ENCODE data around the gene HTR4.

Gene HTR4

DNA sequence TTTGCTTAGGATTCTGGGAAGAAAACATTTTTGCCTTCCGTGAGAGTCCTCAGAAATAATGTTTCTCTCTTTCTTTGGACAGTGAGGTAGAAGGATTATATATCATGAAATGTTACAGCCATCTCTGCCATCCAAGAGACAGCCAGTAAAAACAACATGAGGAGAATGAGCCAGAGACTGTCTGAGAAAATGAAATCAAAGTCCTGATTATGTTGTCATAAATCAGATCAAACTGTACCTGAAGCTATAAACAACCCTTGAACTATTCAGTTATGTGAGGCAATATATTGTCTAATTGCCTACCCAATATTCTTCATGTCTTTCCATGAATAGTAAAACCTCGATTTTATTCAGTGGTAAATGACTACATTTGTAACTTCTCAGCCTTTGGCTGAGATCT, 9.2 kb upstream of the HTR4 start:
- no peak for DNase-seq (ENCODE audit: low read depth)

DNA sequence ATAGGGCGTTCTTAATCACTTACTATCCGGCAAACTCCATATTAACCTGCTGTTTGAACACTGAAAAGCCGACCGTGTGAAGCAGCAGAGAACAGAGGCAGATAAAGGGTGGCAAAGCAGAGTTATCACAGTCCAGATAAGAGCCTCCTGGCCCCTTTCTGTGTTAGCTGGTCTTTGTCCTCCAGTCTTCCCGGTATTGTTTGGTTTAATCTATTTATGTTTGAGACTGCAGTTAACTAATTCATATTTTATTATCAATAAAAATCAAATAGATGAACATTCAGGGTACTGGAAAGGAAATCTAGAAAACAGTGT, 6.0 kb upstream of the HTR4 start:
- no peak for DNase-seq (ENCODE audit: low read depth)

GRCh38 chr5:148659641-148660345, 5.5 kb upstream of the HTR4 start:
- DNase-seq (ENCODE audit: low read depth) = no peak

DNA sequence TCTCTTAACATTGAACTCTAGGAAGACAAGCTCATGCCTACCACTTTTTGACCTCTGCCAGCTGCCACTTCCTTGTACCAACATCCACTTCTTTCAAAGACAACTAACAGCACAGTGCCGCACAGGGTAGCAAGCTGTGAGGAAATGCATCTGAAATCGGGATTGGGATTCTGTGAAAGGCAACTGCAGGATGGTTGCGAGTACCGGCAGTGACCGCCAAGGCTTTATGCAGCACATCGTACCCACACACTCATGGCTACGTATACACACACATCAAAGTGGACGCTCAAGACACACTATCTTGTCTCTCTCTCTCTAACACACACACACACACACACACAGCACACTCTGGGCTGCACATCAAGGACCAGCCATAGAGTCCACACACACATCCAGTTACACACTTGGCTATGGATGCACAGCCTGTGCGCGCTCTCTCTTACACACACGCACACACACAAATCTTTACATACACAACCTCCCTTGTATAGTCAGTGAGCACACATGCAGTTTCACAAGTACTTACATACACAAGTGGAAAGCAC, 964 bp downstream of the HTR4 start:
- DNase-seq (ENCODE audit: low read depth) = no peak

- DNase-seq (ENCODE audit: low read depth) = no peak
Observed at GRCh38 chr5:148651528-148651927, 2.8 kb downstream of the HTR4 start.

GRCh38 chr5:148645527-148645926, 8.8 kb downstream of the HTR4 start:
- no peak for DNase-seq (ENCODE audit: low read depth)

DNA sequence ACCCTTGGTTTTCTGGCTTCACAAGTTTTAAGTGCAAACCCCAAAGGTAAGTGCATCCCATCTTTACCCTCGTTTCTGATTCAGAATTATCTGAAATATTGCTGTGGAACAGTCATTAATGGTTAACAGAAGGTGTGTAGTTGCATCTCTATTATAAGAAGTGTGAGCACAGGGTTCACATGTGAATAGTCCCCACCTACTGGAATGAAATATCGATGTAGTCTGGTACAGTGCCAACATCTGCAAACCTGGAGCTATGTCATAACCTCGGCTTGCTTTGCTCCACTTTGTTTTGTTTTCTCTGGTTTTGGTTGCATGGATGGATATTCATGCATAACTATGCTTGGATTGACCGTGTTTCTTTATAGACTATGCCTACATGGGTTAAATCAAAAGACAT, 12.6 kb downstream of the HTR4 start:
- DNase-seq (ENCODE audit: low read depth) = no peak

GRCh38 chr5:148640471-148640870, 13.9 kb downstream of the HTR4 start:
- DNase-seq (ENCODE audit: low read depth) = no peak

DNA sequence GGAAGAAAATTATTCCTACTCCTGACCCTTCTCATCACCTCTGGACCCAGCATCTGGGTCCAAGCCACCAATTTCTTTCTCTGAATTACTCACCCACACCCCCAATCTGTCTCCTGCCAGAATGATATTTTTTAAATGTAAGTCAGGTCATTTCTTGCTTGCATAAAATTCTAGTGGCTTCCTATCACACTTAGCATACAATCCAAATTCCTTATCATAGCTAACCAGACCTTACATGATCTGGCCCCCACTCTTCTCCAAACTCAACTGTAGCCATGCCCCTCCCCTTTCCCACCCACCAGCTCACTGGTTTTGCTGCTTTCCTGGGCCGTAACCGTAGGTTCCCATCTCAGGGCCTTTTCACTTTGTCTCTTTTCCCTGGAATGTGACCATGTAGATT, 15.2 kb downstream of the HTR4 start:
- DNase-seq (ENCODE audit: low read depth) = no peak

DNA sequence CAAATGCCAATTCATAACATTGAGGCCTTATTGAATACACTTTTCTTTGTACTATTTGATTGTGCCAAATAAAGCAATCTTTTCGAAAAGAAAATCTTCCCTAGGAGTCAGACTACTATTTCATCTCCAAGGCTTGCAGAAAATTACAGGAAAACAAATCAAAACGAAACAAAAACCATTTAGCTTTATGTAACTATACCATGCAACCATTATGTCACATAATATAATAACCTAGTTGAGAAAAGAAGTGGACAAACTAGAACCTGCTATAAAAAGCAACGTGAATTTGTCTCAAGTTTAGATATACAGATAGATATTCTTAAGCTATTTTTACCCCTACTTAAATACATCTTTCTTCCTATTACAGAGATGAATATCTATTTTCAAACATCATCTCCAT, 18.0 kb downstream of the HTR4 start:
- no peak for DNase-seq (ENCODE audit: low read depth)

- DNase-seq (ENCODE audit: low read depth) = no peak
Observed at GRCh38 chr5:148635321-148636083, 18.8 kb downstream of the HTR4 start.

DNA sequence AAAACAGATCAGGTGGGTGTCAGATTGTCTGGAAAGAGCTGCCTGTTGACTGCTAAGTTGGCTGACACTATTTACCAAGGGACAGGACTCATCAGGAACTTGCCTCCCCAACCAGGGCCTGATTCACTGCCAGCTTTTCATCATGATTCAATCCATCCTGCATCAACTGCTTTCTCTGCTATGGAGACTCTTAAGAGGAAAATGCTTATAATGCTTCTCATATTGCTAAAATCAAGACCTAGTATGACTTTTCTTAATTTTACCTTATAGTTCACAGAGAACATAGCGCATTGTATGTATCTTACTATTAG, 21.3 kb downstream of the HTR4 start:
- no peak for DNase-seq (ENCODE audit: low read depth)

DNA sequence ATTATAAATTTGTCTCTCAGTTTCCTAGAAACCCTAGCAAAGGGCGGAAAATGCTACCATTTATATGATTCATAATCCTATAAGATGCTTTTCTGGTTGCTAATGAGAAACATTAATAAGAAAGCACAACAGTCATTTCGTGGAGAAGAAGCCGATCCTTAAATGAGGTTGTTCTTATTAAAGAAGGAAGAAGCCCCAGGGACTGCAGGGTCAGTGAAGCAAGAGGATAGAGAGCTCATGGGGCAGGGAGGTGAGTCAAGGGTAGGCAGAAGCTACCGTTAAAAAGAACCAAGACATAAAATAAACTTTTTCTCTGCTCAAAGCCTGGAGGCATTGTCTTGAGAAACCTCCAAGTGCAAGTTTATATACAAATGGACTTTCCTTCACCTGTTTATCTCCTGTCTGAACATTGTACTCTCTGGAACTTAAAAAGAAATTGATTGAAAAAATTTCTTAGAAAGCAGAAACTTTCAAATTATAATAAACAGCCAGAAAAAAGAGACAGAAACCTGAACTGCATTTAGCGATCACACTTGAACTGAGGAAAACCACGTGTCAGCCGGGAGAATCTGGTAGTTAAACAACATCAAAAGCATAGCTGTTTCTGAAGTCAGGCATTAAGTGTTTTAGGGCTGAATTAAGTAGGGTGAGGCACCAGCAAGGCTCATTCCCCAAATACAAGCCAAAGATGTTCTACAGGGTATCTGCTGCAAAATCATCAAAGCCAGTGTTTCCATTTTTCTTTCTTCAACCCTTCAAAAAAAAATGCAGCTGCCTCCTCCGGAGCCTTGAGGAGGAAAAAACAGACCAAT, 21.9 kb downstream of the HTR4 start:
- no peak for DNase-seq (ENCODE audit: low read depth)

DNA sequence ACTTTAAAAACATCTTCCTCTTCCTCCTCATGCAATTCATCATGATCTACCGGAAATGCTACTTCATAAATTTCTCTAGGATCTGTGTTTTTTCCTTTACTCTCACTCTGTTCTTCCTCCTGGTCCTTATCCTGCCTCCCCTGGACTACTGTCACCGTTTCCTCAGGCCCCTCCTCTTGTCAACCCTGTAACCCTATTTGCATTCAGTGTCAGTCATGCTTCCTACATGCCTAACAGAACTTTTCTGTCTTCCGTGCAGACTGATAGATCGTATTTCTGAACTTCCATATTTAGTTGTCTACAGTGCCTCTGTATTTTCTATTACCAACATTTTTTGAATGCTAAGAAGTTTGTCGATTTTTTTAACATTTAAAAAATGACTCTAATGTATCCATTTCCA, 27.3 kb downstream of the HTR4 start:
- no peak for DNase-seq (ENCODE audit: low read depth)

DNA sequence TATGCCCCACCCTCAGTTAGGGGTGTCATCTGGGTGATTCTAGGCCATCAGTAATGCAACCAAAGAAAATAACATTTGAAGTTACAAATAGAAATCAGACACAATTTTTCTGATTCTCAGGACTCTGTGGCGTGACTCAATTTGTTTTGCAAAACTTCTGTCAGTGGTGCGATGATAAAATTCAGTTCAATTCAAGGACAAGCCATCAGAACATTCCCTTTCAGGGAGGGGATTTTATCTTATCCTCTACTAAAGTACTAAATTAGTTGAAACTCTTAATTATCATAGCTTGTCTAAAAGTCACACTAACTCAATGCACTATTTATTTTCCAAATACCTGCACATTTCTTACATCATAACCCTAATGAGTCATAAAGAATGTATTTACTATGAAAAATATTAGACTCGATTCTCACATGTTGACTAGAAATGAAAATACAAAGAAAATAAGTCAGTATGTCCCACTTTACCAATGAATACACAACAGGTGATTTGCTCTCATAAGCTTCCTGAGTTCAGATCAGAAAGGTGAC, 28.2 kb downstream of the HTR4 start:
- DNase-seq (ENCODE audit: low read depth) = no peak

DNA sequence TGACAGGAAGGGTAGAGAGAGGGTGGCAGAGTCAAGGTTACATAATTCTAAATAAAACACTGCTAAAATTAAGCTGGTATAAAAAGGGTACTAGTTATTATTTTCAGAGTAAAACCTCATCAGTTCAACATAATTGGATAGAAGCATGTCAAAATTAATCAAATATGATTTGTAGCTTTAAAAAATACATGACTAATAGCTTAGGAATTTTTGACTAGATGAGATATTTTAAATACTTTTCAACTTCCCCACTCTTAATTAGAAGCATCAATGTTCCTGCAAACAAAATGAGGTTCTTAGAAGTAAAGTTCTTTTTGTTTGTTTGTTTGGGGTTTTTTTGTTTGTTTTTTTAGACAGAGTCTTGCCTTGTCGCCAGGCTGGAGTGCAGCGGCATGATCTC, 29.1 kb downstream of the HTR4 start:
- DNase-seq (ENCODE audit: low read depth) = no peak

- no peak for DNase-seq (ENCODE audit: low read depth)
Observed at GRCh38 chr5:148623741-148624140, 30.6 kb downstream of the HTR4 start.

- DNase-seq (ENCODE audit: low read depth) = no peak
Observed at GRCh38 chr5:148623101-148623500, 31.2 kb downstream of the HTR4 start.

GRCh38 chr5:148620696-148621095, 33.6 kb downstream of the HTR4 start:
- DNase-seq (ENCODE audit: low read depth) = no peak

DNA sequence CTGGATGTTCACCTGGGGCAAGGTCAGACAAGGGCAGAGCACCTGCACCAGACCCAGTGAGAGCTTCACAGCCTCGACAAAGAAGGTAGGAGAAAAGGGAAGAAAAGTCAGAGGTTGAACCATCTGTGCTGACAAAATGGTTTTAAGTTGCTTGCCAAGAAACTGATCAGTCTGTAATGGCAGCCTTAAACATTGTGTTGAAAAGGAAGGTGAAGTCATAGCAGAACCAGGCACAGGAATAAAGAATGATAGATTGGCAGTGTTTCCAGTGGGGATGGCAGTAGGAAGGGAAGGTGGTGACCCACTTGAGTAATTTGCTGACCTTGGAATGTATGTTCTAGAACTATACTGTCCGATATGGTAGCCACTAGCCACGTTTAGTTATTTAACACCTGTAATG, 34.2 kb downstream of the HTR4 start:
- no peak for DNase-seq (ENCODE audit: low read depth)

- no peak for DNase-seq (ENCODE audit: low read depth)
Observed at GRCh38 chr5:148619484-148619883, 34.8 kb downstream of the HTR4 start.

GRCh38 chr5:148615644-148616275, 38.6 kb downstream of the HTR4 start:
- no peak for DNase-seq (ENCODE audit: low read depth)

Measured in activated T-helper 9 cell treated with anti-CD3 and anti-CD28 coated beads, Interleukin-2, amount 50 U/mL, for 16 hours (primary cell).